CD4-positive, alpha-beta T cell treated with Interleukin-4 for 1 hour (primary cell): ENCODE results near the gene IFT22.
"Not testable (repeated sequence)": the region's sequence is repeated elsewhere in the genome, so short reads cannot be mapped to it uniquely, and the experiment has no call there.

Experiments used
- DNase-seq, 2 donors: peaks; one replicate each; pipeline ENCODE4 v3.0.0-alpha.2; 2020 to 2022

The IFT22 gene

DNA sequence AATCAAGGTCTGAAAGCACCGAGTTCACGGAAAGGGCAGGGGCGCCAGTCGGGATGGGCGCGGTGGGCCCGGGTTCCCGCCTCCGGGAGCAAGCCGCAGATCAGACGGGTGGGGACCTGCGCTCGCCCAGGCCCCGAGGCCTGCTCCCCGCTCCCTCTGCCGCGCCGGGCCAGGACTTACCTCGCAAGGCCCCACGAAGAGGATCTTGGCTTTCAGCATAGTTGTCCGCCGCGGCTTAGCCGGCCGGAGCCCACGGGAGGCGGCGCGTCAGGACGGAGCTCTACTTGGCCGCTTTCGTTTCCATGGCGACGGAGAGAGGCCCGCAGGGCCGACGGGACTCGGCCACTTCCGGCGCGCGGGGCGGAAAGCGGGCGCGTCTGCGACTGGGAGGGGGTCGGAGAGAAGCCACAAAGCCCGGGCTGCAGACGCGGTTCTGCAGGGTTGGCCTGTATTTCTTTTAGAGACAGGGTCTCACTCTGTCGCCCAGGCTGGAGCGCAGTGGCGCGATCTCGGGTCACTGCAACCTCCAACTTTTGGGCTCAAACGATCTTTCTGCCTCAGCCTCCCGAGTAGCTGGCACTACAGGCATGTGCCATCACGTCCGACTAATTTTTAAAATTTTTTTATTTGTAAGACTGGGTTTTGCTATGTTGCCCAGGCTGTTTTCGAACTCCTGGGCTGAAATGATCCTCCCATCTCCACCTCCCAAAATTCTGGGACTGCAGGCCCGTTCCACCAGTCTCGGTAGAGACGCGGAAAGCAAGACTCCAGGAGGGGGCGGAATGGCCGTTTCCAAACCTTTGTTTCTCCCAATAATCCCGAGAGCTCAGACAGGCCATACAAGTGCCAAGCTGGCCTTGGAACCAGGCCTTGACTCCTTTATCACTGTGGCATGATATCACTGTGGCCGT lies at the start of gene IFT22:
Gene IFT22 (minus strand): TSS at position 322 of the 911 bp plus-strand sequence. CDS start 103 bp downstream, at position 219.
- DNase-seq: peak; percentile 85 to 88

DNA sequence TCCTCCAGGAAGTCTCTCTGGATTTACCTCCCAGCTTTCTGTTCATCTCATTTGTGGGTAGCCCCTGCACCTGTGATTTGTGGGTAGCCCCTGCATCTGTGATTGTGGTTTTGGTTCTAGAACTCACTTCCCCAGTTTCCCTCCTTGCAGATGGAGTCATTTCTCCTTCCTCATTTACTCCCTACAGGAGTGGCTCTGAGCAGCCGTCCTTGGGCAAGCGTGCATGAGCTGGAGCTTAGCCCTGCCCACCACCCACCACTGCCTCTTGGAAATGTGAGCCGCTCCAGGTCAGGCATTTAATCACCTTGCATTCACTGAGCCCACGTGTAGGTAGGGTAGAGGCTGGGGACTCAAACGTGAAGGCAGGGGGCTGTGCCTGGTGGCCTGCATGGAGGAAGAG lies 49.2 kb upstream of the IFT22 start:
- no peak for DNase-seq

DNA sequence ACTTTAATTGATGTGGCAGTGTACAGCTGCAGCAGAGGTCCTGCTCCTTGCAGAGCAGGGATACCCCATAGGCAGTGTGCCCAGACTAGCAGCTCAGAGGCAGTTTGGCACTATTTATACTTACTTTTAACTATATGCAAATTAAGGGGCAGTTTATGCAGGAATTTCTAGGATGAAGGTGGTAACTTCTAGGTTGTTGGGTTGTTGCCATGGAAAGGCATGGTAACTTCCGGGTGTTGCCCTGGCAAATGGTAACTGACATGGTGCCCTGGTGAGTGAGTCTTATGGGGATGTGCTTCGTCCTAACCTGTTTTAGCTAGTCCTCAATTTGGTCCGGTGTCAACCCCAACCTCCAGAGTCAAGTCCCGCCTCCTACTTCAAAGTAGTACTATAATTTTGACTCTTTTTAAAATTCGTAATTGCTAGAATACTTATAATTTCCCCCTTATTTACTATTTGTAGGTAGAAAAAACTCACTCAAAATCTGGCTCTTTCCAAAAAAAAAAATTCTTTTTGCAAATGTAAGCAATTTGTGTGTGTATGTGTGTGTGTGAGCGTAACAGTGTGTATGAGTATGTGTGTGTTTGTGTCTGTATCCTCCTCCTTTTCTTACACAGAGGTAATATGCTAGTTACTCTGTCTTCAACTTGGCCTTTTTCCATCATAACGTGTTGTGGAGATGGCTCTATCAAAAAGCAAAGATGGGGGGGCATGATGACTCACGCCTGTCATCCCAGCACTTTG lies 47.0 kb upstream of the IFT22 start:
- no peak for DNase-seq

DNA sequence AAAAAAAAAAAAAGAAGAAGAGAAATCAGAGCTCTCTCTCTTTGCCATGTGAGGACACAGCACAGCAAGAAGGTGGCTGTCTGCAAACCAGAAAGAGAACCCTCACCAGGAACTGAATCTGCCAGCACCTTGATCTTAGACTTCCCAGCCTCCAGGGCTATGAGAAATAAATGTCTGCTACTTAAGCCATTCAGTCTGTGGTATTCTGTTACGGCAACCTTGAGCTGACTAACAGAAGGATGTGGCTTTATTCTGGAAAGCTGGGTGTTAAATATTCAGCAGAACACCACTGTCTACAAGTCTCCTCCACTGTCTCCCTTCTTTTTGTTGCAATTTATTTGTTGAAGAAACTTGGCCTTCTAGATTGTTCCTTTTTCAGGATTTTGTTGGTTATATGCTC lies 46.1 kb upstream of the IFT22 start:
- no peak for DNase-seq

DNA sequence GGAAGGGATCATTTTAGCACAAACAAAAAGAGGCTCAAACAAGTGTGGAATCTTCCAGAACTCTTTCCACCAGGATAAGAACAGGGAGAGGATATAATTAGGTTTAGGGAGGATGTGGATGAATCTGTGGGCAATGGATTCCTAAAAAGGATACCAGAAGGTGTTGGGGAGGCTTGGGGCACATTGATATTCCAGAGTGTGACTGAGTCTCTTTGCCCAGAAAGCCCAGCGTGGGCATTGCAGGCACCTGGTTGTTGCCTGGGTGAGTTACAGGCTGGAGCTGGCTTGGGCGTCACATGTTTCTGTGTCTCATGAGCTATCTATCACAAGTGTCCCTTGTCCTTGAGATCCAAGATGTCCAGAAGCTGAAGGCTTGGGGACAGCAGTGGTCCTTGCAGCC lies 44.3 kb upstream of the IFT22 start:
- DNase-seq: no peak

DNA sequence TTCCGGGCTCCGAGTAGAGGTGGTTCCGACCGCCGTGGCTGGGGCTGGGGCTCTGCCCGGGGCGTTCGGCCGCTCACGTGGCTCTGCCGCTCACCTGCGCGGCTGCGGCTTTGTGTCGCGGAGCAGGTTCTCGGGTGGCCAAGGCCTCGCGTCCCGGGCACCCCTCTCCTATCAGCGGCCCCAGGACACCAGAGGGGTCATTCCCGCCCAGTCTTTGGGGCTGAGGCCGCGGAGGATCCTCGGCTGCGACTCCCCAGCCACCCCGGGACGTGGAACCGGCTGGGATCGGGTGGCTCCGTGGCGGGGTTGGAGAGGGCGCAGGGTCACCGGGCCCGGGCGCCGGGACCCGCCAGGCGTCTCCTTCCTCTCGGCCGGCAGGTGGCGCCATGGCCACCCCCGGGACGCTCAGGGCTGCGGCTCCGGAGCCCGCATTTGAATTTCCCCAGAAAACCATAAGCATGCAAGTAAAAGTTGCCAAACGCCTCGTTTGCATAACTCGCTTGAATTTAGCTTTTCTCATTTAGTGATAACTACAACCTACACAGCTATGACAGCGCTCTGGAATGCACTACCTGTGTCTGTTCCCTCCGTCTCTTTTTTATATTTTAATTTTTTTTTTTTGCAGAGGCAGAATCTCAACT lies 42.2 kb upstream of the IFT22 start:
- peak; percentile 65 for DNase-seq

DNA sequence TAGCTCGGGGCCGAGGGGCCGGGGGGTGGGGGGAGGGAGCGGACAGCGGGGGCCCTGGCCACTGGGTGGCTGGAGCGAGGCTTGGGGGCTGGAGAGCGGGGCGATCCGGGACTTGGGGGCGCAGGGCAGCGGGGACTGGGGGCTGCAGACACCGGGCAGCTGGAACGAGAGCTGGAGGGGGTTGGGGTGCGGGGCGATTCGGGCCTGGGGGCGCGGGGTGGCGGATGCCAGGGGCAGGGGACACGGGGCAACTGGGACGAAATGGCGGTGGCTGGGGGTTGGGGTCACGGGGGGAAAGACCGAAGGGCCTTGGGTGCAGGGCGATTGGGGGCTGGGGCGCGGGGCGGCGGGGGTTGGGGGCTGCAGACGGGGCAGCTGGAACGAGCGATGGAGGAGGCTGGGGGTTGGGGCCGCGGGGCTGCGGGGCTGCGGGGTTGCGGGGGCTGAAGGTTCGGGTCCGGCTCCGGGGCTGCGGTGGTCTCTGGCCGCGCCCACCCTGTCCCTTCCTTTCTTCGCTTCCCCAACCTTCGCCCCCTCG lies 41.7 kb upstream of the IFT22 start:
- DNase-seq: no peak

DNA sequence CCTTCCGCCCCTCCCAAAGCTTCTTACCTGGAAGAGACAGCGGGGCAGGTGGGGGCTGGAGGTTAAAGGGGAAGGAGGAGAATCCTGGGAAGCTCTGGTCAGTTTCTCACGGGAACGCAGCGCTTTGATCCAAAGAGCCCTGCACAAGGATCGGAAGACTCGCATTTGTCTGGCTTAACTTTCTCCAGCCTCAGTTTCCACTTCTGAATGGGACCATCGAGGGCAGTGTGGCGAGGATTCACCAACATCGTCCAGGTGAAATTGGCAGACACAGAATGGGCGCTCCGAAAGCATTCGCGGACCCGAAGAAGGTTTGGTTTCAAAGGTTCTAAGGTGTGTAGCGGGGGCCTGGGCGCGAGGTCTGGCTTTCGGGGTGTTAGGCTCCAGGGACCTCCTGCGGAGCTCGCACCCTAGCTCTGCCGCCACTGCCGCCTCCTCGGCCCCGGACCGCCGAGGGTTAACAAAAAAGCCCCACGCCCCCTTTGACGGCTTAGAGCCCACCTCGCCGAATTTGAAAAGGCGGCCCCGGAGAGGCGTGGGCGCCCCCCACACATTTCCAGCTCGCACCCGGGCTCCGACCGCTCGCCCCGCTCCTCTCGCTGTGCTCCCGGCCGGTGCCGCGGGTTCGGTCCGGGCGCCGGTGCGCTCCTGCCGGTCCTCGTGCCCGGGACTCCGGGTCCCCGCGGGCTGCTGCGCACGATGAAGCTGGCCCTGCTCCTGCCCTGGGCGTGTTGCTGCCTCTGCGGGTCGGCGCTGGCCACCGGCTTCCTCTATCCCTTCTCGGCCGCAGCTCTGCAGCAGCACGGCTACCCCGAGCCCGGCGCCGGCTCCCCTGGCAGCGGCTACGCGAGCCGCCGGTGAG lies 41.0 kb upstream of the IFT22 start, which contains the start of gene COL26A1:
Gene COL26A1 (plus strand): TSS at position 542 of the 862 bp plus-strand sequence. CDS start 158 bp downstream, at position 700.
- DNase-seq: no peak

DNA sequence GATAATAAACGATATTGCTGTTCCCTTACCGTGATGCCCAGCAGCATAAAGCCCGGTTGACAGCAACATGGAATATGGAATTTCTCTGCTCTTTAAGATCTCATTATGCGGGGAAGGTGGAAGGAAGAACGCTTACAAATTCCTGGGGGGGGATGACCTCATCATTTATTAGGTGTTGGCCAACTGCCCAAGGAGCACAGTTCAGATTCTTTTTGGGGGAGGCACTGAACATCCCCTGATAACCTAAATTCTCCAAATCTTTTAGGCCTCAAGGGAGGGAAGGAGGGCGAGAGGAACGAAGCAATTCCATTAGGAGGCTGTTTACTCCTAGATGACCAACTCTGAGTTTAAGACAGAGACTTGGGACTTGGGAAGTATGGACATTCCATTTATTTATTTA lies 35.8 kb upstream of the IFT22 start:
- DNase-seq: no peak

DNA sequence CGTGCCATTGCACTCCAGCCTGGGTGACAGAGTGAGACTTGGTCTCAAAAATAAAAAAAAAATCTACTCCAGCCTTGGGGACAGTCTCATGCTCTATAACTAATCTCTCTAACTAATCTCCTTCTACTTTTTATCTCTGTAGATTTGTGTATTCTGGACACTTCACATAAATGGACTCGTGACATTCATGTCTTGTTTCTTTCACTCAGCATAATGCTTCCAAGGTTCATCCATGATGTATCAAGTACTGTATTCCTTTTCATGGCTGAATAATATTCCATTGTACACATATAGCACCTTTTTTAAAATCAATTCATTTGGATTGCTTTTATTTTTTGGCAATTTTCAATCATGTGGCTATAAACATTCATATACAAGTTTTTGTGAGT lies 31.3 kb upstream of the IFT22 start:
- no peak for DNase-seq

DNA sequence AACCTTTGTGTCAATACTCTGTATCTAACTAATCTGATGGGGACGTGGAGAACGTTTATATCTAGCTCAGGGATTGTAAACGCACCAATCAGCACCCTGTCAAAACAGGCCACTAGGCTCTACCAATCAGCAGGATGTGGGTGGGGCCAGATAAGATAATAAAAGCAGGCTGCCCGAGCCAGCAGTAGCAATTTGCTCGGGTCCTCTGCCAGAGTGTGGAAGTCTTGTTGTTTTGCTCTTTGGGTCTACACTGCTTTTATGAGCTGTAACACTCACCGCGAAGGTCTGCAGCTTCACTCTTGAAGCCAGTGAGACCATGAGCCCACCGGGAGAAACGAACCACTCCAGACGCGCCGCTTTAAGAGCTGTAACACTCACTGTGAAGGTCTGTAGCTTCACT lies 27.7 kb upstream of the IFT22 start:
- not testable (repeated sequence) for DNase-seq

DNA sequence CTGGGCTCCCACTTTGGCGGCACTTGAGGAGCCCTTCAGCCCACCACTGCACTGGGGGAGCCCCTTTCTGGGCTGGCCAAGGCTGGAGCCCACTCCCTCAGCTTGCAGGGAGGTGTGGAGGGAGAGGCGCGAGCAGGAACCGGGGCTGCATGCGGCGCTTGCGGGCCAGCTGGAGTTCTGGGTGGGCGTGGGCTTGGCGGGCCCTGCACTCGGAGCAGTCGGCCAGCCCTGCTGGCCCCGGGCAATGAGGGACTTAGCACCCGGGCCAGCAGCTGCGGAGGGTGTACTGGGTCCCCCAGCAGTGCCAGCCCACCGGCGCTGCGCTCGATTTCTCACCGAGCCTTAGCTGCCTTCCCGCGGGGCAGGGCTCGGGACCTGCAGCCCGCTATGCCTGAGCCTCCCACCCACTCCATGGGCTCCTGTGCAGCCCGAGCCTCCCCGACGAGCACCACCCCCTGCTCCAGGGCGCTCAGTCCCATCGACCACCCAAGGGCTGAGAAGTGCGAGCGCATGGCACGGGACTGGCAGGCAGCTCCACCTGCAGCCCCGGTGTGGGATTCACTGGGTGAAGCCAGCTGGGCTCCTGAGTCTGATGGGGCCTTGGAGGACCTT lies 26.9 kb upstream of the IFT22 start:
- not testable (repeated sequence) for DNase-seq

DNA sequence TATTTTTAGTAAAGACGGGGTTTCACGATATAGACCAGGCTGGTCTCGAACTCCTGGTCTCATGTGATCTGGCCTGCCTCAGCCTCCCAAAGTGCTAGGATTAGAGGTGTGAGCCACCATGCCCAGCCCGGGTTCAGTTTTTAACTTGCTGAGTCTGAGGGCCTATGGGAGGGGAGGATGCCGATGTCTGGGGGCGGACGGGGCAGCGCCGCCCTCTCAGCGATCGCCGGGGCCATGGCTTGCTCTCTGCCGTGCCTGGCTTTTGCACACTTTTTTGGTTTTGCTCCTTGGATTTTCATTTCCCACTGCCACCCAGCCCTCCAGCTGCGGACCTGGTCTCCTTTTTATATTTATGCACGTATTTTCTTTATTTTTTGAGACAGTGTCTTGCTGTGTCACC lies 25.9 kb upstream of the IFT22 start:
- DNase-seq: no peak

DNA sequence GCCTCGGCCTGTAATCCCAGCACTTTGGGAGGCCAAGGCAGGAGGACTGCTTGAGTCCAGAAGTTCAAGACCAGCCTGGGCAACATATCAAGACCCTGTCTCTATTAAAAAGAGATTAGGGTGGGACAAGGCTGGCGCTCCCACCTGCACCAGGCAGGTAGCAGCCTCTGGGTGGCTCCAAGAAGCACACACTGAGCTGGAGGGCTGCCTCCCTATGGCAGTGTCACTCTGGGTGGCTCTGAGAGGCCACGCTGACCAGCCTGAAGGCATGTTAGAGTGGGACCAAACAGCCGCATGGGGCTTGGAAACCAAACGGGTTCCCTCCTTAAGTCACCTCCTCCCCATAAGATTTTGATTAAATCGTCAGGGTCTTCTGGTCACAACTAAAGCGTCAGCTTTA lies 21.3 kb upstream of the IFT22 start:
- no peak for DNase-seq

DNA sequence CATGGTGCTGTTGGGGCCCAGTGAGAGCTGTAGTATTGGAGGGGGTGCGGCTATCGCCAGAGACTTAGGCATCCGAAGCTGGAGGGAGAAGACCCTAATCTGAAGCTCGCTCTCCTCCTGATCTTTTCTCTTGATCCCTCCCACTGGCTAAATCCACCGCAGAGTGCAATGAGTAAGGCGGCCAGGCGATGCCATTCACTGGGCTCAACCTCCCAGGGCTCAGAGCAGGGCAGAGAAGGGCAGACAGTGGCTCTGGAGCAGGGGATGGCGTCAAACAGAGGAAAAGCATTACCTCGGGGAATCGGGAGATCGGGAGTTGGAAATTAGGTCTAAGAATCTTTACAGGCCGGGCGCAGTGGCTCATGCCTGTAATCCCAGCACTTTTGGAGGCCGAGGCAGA lies 18.8 kb upstream of the IFT22 start:
- no peak for DNase-seq

DNA sequence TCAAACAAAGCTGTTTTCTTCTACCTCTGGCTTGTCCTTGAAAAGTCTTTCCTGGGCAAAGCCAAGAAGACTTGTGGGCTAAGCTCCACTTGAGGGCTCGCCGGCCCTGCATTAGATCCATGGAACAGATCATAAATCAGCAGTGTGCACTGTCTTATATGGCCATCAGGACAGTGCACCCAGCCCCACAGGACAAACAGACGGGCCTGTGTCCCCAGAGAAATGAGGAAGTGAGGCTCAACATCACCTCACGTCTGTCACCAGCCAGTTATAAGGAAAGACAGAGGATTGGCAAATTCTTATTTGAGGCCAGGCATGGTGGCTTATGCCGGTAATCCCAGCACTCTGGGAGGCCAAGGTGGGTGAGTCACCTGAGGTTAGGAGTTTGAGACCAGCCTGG lies 12.3 kb upstream of the IFT22 start:
- DNase-seq: no peak

DNA sequence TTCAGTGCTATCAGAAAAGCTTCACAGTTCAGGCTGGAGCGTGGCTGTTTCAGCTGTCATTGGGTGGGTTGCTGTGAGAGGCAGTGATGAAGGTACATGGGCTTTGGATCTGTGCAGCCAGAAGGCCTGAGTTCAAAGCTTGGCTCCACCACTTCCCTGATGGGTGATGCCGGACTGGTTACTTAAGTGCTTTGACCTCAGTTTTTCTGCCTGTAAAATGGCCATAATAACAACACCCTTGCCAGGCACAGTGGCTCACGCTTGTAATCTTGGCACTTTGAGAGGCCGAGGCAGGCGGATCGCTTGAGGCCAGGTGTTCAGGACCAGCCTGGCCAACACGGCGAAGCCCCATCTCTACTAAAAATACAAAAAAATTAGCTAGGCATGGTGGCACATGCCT lies 10.4 kb upstream of the IFT22 start:
- no peak for DNase-seq

DNA sequence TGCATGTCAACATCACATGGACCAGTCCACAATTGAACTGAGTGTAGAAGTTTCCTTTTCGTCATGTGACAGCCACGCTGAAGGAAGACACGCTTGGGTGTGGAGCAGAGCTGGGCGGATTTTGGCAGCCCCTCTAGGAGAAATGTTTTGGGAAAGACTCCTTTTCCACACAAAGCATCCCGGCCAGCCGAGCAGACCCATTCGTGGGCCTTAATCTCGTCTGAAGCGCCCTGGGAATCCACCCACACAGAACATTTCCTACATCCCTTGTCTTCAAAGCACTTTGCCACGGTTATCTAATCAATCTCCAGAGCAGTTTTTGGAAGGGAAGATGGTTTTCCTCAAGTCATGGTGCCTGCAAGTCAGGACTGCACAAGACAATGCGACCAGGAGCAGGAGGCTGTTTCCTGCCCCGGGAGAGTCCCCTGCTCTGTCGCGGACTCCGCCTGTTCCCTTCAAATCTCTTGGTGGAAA lies 8.4 kb upstream of the IFT22 start:
- DNase-seq: no peak

DNA sequence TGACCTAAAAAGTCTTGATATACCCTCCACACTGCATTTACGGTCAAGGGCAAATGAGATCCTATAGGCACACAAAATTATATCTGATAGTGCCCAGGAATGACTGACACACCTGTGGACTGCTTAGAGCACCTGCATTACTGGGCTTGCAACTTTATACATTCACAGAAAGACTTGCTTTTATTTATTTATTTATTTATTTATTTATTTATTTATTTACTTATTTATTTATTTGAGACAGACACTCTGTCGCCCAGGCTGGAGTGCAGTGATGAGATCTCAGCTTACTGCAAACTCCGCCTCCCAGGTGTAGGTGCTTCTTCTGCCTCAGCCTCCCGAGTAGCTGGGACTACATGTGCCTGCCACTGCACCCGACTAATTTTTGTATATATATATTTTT lies 6.5 kb upstream of the IFT22 start:
- no peak for DNase-seq

DNA sequence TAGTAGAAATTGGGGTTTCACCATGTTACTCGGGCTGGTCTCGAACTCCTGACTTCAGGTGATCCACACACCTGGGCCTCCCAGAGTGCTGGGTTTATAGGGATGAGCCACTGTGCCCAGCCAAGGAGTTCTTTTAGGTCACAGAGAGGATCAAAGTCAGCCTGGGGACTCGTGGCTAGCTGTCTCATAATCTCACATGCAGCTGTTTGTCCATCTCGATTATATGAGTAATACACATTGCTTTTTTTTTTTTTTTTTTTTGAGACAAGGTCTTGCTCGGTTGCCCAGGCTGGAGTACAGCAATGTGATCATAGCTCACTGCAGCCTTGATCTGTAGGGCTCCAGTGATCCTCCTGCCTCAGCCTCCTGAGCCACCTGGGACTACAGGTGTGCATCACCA lies 2.2 kb downstream of the IFT22 start:
- DNase-seq: no peak

DNA sequence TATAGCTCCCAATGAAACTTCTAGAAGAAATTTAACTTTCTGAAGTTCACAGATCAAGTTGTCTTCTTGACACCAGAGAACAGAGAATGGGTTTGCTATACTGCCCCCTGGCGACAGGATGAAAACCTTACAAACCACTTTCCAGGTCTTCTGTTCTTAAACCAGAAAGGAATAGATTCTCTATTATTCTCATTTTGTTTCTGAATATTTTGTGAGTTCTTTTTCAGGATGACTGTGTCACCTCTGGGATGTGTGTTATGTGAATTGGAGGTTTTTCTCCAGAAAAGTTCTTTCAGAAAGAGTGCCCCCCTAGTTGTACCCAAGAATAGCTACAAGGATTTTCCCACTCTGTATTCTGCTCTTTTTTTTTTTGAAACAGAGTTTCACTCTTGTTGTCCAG lies 6.3 kb downstream of the IFT22 start:
- peak; percentile 41 to 52 for DNase-seq
